Activated CD4-positive, alpha-beta T cell treated with anti-CD3 and anti-CD28 coated beads, Interleukin-2, amount 50 U/mL, for 4 hours (primary cell): Measurements from ENCODE around the gene KCNQ1.

Experiments
- DNase-seq, 2 experiments: peaks; one replicate each; pipeline ENCODE4 v3.0.0-alpha.2; 2020

Gene KCNQ1

GRCh38 chr11:2728663-2729332 lies 284.0 kb downstream of the KCNQ1 start:
- DNase-seq = no peak

DNA sequence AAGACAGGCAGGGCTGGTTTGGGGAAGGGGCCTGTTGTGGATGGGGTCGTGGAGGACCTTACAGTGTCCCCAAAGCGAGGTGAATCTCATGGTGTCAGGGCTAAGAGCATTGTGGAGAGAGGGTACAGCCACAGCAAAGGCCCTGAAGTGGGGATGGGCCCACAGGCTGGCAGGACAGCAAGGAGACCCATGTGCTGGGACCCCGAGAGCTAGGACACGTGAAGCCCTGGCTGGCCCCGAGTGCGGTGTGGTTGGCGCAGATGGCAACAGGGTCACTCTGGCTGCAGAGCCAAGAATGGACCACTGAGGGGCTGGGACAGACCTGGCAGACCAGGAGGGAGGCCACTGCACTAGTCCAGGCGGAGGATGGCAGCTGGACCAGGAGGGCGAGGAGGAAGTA lies 285.0 kb downstream of the KCNQ1 start:
- DNase-seq = no peak

GRCh38 chr11:2730272-2731129 lies 285.7 kb downstream of the KCNQ1 start:
- DNase-seq = no peak

GRCh38 chr11:2731130-2732125 lies 286.6 kb downstream of the KCNQ1 start:
- DNase-seq = no peak

- no peak for DNase-seq
These were observed 287.6 kb downstream of the KCNQ1 start for GRCh38 chr11:2732261-2732939.

GRCh38 chr11:2732940-2733628 lies 288.3 kb downstream of the KCNQ1 start:
- no peak for DNase-seq

DNA sequence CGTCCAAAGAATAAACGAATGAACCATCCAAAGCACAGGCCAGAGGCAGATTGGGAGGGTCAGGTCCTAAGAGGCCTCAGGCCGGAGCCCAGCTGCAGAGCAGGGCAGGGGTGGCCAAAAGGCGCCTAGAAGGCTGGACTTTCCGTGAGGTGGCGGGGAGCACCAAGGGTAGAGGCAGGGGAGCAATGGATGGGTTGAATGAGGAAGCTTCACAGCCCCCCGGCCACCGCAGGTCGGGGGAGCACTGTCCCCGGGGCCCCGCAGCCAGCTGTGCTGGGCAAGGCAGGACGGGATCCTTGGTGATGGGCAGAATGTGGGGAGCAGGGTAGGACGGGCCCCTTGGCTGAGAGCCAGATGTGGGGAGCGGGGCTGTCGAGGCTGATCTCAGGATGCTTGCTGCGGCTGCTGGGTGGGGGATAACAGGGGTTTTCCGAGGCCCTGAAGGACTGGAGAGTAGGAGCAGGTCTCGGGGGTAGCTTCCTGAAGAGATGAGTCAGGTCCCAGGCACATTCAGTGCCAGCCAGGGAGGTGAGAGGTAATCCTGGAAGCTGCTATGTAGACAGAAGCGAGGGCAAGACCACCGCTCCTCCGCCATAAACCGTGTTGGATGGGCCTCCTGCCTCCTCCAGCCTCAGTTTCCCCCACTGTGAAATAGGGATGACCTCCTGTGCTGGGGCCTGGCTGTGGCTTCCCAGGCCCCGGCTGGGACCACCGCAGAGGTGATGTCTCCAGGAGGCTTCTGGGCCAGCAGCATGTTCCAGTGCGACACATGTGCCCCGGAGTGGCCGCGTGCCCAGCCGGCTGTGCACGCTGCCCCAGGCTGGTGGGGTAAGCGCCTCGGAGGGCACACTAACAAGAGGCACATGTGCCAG lies 289.6 kb downstream of the KCNQ1 start:
- no peak for DNase-seq

DNA sequence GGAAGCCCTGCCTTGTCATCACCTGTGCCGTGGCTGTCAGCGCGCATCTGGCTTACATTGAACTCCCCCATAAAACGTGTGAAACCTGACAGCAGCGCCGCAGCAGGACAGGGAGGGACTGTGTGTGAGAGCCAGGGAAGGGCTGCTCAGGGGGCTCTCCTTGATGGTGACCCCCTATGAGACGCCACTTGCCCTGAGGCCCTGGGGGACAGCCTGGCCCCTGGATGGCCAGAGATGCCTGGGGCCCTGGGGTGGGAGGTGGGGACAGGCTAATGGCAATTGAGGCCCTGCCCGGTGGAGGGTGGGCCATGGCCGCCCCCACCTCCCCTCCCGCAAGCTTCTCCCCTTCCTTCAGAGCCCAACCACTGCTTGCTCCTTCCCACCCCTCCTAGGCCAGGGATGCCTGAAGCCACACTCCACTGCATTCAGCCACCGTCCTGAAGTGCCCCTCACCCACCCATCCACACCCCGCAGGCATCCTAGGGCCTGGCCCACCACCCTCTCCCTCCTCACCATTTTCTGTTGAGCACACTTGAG lies 290.3 kb downstream of the KCNQ1 start:
- no peak for DNase-seq

DNA sequence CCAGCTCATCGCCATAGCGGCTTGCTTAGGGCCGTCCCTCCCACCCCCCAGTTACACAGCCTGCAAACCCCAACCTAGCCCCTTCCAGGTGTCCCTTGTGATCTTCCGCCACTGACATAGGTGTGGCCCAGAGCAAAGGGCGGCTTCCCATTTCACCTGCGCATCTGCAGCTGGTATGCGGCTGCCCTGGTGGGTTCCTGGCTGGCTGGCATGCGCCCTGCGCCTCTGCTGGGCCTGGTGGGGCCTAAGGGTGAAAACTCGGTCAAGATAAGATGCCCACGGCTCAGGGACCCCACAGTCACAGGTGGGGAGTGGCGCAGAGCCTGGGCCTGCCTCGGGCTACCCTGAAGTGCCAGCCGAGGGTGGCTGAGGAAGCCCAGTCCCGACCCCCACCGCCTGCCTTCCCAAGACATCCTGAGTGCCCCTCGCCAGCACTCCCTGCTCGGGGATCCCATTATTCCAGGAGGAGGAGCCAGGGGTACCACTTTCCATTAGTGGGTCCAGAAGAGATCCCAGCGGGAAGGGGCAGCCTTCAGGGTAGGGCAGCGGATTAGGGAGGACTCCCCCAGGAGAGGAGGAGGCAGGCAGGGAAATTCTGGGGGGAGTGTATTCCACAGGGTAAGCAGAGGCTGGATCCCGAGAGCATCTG lies 291.9 kb downstream of the KCNQ1 start:
- DNase-seq = no peak

DNA sequence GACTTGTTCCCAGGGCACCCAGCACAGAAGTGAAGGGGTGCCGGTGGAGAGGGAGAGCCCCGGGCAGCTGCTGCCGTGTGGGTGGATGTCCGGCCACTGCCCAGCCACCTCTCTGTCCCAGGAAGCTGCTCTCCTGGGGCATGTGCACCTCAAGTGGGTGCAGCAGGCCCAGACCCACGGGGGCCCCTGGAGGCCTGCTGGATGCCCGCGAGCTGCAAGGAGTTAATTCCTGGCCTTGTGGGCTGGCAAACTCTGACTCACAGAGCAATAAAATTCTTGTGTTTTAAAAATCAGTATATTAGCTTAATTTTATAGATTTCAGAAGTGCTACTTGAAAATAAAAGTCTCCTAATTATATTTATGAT lies 292.4 kb downstream of the KCNQ1 start:
- DNase-seq = no peak

GRCh38 chr11:2737866-2738265 lies 293.1 kb downstream of the KCNQ1 start:
- no peak for DNase-seq

DNA sequence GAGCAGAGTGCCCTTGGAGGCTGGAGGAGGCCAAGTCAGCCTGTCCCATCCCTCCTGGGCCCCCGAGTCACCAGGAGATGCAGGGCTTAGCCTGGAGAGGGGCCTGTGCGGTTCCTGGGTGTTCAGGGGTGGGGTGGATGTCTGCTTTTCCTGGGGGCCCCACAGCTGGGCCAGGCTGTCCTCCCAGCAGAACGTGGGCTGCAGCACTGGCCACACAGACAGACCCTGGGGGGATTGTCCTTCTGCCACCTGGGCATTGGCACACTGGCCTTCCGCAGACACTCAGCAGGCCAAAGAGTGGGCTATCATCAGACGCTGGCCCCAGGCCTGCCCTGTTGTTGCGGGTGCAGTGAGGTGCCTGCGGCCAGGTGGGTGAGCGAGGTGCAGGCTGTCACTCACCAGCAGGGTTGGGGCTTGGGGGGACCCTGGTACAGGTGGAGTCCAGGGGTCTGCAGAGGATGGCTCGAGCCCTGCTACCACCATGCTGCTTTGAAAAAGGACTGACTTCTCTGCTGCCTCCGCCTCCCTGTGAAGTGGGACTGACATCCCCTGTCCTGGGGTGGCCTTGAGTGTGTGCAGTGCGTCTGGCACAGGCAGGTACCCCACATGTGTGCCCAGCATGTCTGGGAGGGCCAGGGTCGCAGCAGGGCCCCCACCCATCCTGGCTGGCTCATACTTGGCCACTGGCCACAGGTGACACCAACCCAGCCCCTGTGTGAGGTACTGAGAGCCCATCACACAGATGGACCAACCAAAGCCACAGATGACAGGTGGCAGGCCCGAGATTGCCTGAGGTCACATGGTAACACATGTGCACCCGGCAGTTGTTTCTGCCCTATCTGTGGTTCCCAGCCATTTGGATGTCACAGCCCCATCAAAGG lies 294.0 kb downstream of the KCNQ1 start:
- DNase-seq = no peak

DNA sequence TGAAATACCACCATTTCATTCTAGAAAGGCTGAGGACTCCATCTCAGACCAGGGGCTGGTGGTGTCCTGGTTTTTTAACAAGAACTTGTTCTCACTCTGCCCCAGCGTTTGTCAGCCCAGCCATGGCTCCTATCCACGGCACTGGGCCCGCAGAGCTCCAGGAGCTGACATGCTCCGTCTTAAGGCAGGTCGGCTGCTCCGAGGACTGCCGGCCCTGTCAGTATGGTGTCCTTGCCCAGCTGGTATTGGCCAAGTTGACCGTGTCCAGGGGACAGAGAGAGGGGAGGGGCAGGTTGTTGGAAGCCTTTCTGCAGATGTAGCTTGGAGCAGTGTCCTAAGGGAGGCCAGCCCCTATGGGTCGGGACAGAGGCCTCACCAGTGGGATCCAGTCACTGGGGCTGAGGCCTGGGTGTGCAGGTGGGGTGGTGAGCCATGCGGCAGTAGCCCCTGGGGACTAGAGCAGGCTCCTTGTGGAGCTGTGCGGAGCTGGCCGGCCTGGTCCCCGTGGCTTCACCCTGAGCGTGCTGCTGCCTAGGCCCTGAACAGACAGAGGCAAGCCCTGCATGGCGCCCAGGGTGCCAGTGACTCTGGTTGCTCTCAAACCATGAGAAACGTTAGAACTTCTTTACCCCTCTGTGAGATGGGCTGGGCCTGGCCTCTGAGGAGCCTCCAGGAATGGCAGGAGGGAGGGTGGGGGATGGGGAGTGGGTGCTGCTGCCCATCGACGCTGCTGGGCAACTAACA lies 294.9 kb downstream of the KCNQ1 start:
- no peak for DNase-seq

- DNase-seq = no peak
These were observed 295.6 kb downstream of the KCNQ1 start for GRCh38 chr11:2740275-2740940.

GRCh38 chr11:2741006-2741376 lies 296.2 kb downstream of the KCNQ1 start:
- DNase-seq = no peak

GRCh38 chr11:2741377-2742131 lies 296.7 kb downstream of the KCNQ1 start:
- no peak for DNase-seq

GRCh38 chr11:2742201-2742600 lies 297.4 kb downstream of the KCNQ1 start:
- DNase-seq = no peak
